GM23338 (cell line): ENCODE results near the gene CD40LG. TPM values are rescaled to one million over a fixed set of nuclear protein-coding genes. Genes with fewer than 3 reads are reported as not detected.

Source experiments
- ATAC-seq: fragments of 200-7000 bp; cut with Tn5 transposase; 3 replicates; pipeline ENCODE4 v1.9.1; 2020
- DNase-seq: peaks from one replicate; pipeline ENCODE4 v3.0.0-alpha.2; 2015; ENCODE audit warnings: low spot score
- H2AFZ ChIP-seq: fragments of 200-600 bp; sonication (generic); 2 replicates; pipeline ENCODE4 v1.8.0; 2016; ENCODE audit warnings: antibody characterized with exemption, mild to moderate bottlenecking, moderate library complexity
- H3F3A ChIP-seq: fragments of 200-600 bp; sonication (generic); replicated peaks from 2 replicates; pipeline ENCODE4 v1.8.0; 2017; ENCODE audit warnings: antibody characterized with exemption, mixed run types, low read depth
- H3K27ac ChIP-seq: fragments of 200-600 bp; sonication (generic); 2 replicates; pipeline ENCODE4 v1.6.1; 2016; ENCODE audit warnings: low read depth
- H3K27me3 ChIP-seq: fragments of 200-600 bp; sonication (generic); 2 replicates; pipeline ENCODE4 v1.8.0; 2016; ENCODE audit warnings: mild to moderate bottlenecking, mixed run types, moderate library complexity; ENCODE audit not compliant: insufficient read depth
- H3K36me3 ChIP-seq: fragments of 200-600 bp; sonication (generic); 2 replicates; pipeline ENCODE4 v1.8.0; 2016; ENCODE audit warnings: mild to moderate bottlenecking; ENCODE audit not compliant: insufficient read depth
- H3K4me1 ChIP-seq: fragments of 200-600 bp; sonication (generic); 2 replicates; pipeline ENCODE4 v1.8.0; 2016; ENCODE audit warnings: mild to moderate bottlenecking, moderate library complexity; ENCODE audit not compliant: insufficient read depth
- H3K4me2 ChIP-seq: fragments of 200-600 bp; sonication (generic); 2 replicates; pipeline ENCODE4 v1.7.1; 2017; ENCODE audit warnings: mixed run types
- H3K4me3 ChIP-seq: fragments of 200-600 bp; sonication (generic); 2 replicates; pipeline ENCODE4 v1.6.1; 2016; ENCODE audit warnings: mixed run types
- H3K79me2 ChIP-seq: fragments of 200-600 bp; sonication (generic); replicated peaks from 2 replicates; pipeline ENCODE4 v1.8.0; 2017; ENCODE audit warnings: mild to moderate bottlenecking; ENCODE audit not compliant: insufficient read depth
- H3K9me2 ChIP-seq: fragments of 200-600 bp; sonication (generic); 2 replicates; pipeline ENCODE4 v1.8.0; 2017; ENCODE audit not compliant: insufficient read depth
- H4K20me1 ChIP-seq: fragments of 200-600 bp; sonication (generic); replicated peaks from 2 replicates; pipeline ENCODE4 v1.8.0; 2017; ENCODE audit warnings: mild to moderate bottlenecking; ENCODE audit not compliant: insufficient read depth
- H3K27ac Mint-ChIP-seq: 2 replicates; pipeline ENCODE4 v1.8.0; 2020; ENCODE audit warnings: inconsistent platforms, mild to moderate bottlenecking, moderate library complexity, mixed read lengths
- H3K27me3 Mint-ChIP-seq: 3 replicates; pipeline ENCODE4 v1.8.0; 2022; ENCODE audit warnings: low read depth, mild to moderate bottlenecking, moderate library complexity, mixed read lengths, inconsistent platforms; ENCODE audit not compliant: insufficient read depth, poor library complexity
- H3K36me3 Mint-ChIP-seq: 3 replicates; pipeline ENCODE4 v1.8.0; 2021; ENCODE audit warnings: low read depth, mild to moderate bottlenecking, inconsistent platforms, moderate library complexity, mixed read lengths
- H3K4me1 Mint-ChIP-seq: 3 replicates; pipeline ENCODE4 v1.8.0; 2020; ENCODE audit warnings: mild to moderate bottlenecking, inconsistent platforms, mixed read lengths
- H3K4me3 Mint-ChIP-seq: 3 replicates; pipeline ENCODE4 v1.8.0; 2021; ENCODE audit warnings: moderate library complexity, mild to moderate bottlenecking, inconsistent platforms, mixed read lengths
- H3K9me3 Mint-ChIP-seq: 3 replicates; pipeline ENCODE4 v1.8.0; 2020; ENCODE audit warnings: moderate library complexity, mild to moderate bottlenecking, inconsistent platforms, mixed read lengths
- JUNB ChIP-seq: IDR thresholded peaks from one replicate; pipeline ENCODE4 v1.6.1; 2016; ENCODE audit warnings: antibody characterized with exemption; ENCODE audit not compliant: unreplicated experiment
- polyA plus RNA-seq: library from polyadenylated mRNA; unstranded; fragments of >200 nt; fragmentation: Nextera tagmentation; extraction: Ambion mirVana; gene quantifications from 2 replicates; pipeline ENCODE4 v1.2.1, GENCODE V29; 2016
- total RNA-seq: library from RNA; depleted of rRNA; stranded (reverse); fragments of >200 nt; shearing (Covaris generic); gene quantifications from 2 replicates; pipeline ENCODE4 v1.2.3, GENCODE V29; 2014
- TF ChIP-seq, protein P1 (sequence below): fragments of 250-450 bp; sonication (Bioruptor Pico); IDR thresholded peaks from 2 replicates; pipeline ENCODE4 v1.5.0; 2020; ENCODE audit warnings: mild to moderate bottlenecking, moderate library complexity
- TF ChIP-seq, protein P2 (sequence below): IDR thresholded peaks from one replicate; pipeline ENCODE4 v1.6.1; 2018; ENCODE audit warnings: antibody characterized with exemption; ENCODE audit not compliant: unreplicated experiment

The CD40LG gene
- total and polyA plus RNA-seq, 2 experiments from 2014 or later: not detected

DNA sequence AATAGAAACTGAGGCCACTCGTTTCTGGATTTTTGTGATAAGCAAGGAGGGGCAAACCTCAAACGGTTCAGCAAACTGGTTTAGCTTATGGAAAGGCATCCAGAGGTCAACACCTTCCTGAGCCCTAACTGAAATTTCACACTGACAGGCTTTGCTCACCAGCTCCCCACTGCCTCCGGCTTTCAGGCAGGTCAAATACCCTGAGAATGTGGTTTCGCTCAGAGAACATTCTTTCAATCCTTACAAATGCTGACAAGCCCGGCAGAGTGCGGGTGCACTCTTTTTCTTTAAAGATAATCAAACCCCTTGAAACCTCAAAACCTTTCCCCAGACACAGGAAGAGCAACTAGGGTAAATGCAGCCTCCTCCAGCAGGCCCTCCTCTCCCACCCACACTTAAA is 41.5 kb downstream of the CD40LG start (continued):
- TF ChIP-seq, protein P1, sequence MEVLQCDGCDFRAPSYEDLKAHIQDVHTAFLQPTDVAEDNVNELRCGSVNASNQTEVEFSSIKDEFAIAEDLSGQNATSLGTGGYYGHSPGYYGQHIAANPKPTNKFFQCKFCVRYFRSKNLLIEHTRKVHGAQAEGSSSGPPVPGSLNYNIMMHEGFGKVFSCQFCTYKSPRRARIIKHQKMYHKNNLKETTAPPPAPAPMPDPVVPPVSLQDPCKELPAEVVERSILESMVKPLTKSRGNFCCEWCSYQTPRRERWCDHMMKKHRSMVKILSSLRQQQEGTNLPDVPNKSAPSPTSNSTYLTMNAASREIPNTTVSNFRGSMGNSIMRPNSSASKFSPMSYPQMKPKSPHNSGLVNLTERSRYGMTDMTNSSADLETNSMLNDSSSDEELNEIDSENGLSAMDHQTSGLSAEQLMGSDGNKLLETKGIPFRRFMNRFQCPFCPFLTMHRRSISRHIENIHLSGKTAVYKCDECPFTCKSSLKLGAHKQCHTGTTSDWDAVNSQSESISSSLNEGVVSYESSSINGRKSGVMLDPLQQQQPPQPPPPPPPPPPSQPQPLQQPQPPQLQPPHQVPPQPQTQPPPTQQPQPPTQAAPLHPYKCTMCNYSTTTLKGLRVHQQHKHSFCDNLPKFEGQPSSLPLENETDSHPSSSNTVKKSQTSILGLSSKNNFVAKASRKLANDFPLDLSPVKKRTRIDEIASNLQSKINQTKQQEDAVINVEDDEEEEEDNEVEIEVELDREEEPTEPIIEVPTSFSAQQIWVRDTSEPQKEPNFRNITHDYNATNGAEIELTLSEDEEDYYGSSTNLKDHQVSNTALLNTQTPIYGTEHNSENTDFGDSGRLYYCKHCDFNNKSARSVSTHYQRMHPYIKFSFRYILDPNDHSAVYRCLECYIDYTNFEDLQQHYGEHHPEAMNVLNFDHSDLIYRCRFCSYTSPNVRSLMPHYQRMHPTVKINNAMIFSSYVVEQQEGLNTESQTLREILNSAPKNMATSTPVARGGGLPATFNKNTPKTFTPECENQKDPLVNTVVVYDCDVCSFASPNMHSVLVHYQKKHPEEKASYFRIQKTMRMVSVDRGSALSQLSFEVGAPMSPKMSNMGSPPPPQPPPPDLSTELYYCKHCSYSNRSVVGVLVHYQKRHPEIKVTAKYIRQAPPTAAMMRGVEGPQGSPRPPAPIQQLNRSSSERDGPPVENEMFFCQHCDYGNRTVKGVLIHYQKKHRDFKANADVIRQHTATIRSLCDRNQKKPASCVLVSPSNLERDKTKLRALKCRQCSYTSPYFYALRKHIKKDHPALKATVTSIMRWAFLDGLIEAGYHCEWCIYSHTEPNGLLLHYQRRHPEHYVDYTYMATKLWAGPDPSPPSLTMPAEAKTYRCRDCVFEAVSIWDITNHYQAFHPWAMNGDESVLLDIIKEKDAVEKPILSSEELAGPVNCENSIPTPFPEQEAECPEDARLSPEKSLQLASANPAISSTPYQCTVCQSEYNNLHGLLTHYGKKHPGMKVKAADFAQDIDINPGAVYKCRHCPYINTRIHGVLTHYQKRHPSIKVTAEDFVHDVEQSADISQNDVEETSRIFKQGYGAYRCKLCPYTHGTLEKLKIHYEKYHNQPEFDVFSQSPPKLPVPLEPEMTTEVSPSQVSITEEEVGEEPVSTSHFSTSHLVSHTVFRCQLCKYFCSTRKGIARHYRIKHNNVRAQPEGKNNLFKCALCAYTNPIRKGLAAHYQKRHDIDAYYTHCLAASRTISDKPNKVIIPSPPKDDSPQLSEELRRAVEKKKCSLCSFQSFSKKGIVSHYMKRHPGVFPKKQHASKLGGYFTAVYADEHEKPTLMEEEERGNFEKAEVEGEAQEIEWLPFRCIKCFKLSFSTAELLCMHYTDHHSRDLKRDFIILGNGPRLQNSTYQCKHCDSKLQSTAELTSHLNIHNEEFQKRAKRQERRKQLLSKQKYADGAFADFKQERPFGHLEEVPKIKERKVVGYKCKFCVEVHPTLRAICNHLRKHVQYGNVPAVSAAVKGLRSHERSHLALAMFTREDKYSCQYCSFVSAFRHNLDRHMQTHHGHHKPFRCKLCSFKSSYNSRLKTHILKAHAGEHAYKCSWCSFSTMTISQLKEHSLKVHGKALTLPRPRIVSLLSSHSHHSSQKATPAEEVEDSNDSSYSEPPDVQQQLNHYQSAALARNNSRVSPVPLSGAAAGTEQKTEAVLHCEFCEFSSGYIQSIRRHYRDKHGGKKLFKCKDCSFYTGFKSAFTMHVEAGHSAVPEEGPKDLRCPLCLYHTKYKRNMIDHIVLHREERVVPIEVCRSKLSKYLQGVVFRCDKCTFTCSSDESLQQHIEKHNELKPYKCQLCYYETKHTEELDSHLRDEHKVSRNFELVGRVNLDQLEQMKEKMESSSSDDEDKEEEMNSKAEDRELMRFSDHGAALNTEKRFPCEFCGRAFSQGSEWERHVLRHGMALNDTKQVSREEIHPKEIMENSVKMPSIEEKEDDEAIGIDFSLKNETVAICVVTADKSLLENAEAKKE (CRISPR knock-in tag): no peak
- TF ChIP-seq, protein P2, sequence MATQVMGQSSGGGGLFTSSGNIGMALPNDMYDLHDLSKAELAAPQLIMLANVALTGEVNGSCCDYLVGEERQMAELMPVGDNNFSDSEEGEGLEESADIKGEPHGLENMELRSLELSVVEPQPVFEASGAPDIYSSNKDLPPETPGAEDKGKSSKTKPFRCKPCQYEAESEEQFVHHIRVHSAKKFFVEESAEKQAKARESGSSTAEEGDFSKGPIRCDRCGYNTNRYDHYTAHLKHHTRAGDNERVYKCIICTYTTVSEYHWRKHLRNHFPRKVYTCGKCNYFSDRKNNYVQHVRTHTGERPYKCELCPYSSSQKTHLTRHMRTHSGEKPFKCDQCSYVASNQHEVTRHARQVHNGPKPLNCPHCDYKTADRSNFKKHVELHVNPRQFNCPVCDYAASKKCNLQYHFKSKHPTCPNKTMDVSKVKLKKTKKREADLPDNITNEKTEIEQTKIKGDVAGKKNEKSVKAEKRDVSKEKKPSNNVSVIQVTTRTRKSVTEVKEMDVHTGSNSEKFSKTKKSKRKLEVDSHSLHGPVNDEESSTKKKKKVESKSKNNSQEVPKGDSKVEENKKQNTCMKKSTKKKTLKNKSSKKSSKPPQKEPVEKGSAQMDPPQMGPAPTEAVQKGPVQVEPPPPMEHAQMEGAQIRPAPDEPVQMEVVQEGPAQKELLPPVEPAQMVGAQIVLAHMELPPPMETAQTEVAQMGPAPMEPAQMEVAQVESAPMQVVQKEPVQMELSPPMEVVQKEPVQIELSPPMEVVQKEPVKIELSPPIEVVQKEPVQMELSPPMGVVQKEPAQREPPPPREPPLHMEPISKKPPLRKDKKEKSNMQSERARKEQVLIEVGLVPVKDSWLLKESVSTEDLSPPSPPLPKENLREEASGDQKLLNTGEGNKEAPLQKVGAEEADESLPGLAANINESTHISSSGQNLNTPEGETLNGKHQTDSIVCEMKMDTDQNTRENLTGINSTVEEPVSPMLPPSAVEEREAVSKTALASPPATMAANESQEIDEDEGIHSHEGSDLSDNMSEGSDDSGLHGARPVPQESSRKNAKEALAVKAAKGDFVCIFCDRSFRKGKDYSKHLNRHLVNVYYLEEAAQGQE: no peak

DNA sequence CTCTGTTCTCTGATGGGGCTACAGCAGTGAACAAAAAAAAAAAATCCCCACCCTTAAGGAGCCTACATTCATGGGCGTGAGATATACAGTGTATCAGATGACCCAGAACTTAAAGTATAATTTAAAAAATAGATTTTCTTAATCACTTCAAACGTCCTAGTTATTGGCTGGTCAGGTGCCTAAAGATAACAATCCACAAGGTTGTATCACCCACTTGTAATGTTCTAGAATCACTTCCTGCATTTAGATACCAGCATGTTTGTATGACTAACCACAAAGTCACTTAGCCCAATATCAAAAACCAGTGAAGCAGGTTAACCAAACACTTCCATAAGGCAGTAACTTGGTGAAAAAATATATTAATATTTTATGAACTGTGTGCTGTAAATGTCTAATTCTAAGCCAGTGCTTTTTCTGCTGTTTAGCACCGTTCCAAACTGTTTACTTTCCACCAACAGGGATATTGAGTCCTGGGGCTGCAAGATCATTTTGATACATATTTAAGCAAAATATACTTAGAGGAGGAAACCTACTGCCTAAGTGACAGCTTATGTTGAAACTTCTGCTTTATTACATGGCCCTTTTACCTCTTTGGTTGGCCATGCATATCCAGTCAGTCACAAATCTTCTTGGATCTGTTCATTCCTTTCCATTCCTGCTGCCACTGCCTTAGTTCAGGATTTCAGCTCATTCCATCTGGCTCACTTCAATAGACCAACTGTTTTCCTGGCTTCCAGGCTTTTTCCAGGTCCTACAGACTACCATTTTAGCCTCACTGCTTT is 43.3 kb downstream of the CD40LG start:
- Mint-ChIP-seq H3K4me1 (peaks cover 26% of the 10 kb centered on the region), H3K4me3 (no peak overlapping the region), H3K27me3 (no peaks in the 10 kb centered on the region), H3K27ac (no peak overlapping the region), H3K36me3 (no peaks in the 10 kb centered on the region), H3K9me3 (no peaks in the 10 kb centered on the region)
- Histone ChIP-seq H3K27ac (no peak overlapping the region), H4K20me1 (no peaks in the 10 kb centered on the region), H3K4me3 (no peak overlapping the region), H3K9me2 (no peaks in the 10 kb centered on the region), H2AFZ (no peak overlapping the region), H3K36me3 (no peaks in the 10 kb centered on the region), H3K4me2 (no peak overlapping the region), H3K4me1 (0 out of 2 replicates have a peak, but pooled peaks cover 8% of the 10 kb centered on the region), H3K27me3 (no peaks in the 10 kb centered on the region), H3K79me2 (no peaks in the 10 kb centered on the region), H3F3A (no peaks in the 10 kb centered on the region)
- no peak for ATAC-seq
- TF ChIP-seq JUNB: no peak
- DNase-seq: no peak
